Epithelial cell of esophagus (primary cell): ENCODE data around the gene PAK2.

Source experiments
- DNase-seq: peaks from one replicate; pipeline ENCODE4 v3.0.0; 2010; ENCODE audit warnings: low read depth
- H3K4me3 ChIP-seq: 2 replicates; pipeline ENCODE4 v1.5.1; 2011; ENCODE audit warnings: mild to moderate bottlenecking, low read length, control low read depth
- TF ChIP-seq, protein P1 (sequence below): IDR thresholded peaks from 2 replicates; pipeline ENCODE4 v1.5.1; 2011; ENCODE audit warnings: low read depth, mild to moderate bottlenecking, low read length, control low read depth, inconsistent platforms; ENCODE audit not compliant: insufficient read depth; ENCODE audit errors: missing control alignments

The PAK2 gene

DNA sequence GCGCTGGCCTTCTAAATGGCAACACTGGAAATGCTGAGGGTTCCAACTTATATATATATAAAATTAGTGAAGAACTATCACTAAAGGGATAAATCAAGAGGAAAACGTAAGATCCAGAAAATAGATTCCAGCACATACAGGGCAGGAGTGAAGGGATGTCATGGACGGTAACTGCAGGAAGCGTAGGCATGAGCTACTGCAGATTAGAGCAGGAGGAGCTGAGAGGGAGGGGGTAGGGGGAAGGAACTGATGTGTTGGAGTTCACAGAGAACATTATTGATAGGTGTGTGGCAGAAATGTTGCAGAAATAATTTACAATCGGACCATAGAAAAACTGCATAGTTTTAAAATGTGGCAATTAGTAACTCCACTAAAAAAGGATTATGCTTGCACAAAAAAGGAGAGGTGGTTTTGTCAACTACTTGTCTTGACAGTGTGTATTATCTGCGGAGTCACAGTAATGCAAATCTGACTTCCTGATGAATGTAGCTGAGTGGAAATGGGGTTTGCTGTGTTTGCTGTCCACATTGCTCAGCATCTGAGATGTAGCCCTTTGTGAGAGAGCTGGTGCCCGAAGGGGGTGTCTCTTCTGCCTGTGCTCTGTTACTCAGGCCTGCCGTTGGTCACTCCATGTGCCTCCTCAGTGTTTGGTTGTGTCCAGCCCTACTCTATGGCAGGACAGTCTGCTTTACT is 61.2 kb downstream of the PAK2 start:
- H3K4me3 ChIP-seq = no peak overlapping the region
- TF ChIP-seq, protein P1, sequence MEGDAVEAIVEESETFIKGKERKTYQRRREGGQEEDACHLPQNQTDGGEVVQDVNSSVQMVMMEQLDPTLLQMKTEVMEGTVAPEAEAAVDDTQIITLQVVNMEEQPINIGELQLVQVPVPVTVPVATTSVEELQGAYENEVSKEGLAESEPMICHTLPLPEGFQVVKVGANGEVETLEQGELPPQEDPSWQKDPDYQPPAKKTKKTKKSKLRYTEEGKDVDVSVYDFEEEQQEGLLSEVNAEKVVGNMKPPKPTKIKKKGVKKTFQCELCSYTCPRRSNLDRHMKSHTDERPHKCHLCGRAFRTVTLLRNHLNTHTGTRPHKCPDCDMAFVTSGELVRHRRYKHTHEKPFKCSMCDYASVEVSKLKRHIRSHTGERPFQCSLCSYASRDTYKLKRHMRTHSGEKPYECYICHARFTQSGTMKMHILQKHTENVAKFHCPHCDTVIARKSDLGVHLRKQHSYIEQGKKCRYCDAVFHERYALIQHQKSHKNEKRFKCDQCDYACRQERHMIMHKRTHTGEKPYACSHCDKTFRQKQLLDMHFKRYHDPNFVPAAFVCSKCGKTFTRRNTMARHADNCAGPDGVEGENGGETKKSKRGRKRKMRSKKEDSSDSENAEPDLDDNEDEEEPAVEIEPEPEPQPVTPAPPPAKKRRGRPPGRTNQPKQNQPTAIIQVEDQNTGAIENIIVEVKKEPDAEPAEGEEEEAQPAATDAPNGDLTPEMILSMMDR = no peak
- DNase-seq = no peak

DNA sequence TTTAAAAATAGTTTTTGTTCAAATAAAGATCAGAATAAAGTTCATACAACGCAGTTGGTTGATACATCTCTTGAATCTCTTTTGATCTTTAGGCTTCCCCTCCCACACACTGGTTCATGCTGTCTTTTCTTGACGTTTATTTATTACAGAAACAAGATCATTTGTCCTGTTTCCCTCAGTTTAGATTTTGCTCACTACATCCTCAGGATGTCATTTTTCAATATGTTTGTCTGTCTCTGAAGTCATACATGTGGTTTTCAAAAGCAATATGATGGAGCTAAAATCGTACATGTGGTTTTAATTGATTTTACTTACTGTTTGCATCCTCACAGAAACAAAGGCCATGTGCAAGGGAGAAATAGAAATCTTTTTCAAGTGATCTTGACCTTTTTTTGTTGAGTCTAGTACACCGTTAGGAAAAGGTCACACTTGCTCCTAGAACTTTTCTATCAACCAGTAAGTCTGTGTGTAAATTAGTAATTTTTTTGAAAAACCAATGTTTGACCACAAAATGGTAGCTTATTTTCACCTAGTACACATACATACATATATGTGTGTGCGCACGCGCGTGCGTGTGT is 64.3 kb downstream of the PAK2 start:
- no peak for DNase-seq
- TF ChIP-seq, protein P1 = no peak
- H3K4me3 ChIP-seq = no peak overlapping the region

DNA sequence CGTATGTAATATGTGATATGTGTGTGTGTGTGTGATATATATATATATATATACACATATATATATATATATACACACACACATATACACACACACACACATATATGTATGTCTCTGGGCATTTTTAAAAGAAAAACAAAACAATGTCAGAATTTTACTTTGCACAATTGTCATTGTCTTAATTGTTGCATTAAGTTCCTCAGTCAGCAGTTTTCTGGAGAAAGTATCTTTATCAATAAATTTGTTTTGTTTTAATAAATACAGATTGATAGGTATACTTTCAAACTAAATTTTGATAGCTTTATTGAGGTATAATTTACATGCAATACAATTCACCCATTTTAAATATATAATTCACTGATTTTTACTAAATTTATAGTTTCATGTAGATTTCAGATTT is 65.1 kb downstream of the PAK2 start:
- TF ChIP-seq, protein P1 = no peak

DNA sequence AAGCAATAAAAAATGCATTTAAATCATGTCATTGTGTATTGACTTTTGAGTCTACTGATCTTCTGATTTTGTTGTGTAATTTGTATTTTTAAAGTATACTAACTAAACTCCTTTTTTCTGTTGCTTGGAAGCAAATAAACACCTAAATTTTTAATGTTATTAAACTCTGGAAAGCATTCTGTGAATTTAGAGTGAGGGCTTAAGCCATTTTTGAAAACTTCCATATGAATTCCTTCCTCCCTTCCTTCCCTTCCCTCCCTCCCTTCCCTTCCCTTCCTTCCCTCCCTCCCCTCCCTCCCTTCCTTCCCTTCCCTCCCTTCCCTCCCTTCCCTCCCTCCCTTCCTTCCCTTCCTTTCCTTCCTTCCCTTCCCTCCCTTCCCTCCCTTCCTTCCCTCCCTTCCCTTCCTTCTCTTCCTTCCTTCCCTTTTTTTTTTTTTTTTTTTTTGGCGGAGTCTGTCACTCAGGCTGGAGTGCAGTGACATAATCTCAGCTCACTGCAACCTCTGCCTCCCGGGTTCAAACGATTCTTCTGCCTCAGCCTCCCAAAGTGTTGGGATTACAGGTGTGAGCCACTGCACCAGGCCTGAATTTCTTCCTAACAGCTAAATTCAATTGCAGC is 71.4 kb downstream of the PAK2 start:
- TF ChIP-seq, protein P1 = no peak
- no peak for DNase-seq
- H3K4me3 ChIP-seq = no peak overlapping the region

More for the DNA sequence above, 65.1 kb downstream of the PAK2 start:
- no peak for DNase-seq
- H3K4me3 ChIP-seq = no peak overlapping the region

DNA sequence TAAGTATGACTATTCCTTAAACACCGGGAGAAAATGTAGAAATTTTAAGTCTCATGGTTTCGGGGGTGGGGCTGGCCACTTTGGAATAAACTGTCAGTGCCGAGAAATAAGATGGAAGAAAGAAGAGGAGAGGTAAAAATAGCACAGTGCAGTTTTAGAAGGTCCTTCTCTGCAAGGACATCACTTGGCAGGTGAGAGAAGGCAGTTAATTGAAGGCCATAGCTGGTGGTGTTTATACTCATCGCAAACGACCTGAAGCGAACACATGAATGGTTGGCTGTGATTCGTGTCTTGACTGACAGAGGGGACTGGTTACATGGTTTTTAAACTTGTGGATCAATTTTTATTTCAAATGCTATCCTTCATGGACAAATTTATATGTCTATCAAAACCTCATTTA is 73.2 kb downstream of the PAK2 start:
- DNase-seq = no peak
- no peak overlapping the region for H3K4me3 ChIP-seq
- TF ChIP-seq, protein P1 = no peak

DNA sequence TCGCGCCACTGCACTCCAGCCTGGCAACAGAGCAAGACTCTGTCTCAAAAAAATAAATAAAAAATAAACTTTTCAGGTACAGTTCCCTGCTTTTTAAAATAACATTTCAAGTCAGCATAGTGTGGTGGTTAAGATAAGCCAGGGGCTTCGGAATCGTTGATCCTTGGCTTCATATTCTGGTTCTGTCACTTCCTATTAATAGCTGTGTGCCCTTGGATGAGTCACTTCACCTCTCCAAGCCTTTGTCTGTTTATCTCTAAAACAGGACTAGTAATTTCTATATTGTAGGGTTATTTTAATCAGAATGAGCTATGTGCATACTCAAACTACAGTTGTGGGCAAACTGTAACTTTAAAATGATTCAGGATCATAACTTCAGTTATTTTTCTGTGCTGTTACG is 74.2 kb downstream of the PAK2 start:
- TF ChIP-seq, protein P1 = no peak
- no peak overlapping the region for H3K4me3 ChIP-seq
- DNase-seq = no peak
